GM10266 (cell line): Measurements from ENCODE around the gene SAFB.

Source experiments
- DNase-seq: peaks from one replicate; pipeline ENCODE4 v3.0.0; 2012; ENCODE audit errors: extremely low spot score
- CTCF ChIP-seq: IDR thresholded peaks from 2 replicates; pipeline ENCODE4 v1.5.1; 2012; ENCODE audit warnings: mild to moderate bottlenecking, low read depth; ENCODE audit not compliant: control insufficient read depth, insufficient read depth; ENCODE audit errors: missing control alignments

SAFB gene

GRCh38 chr19:5628919-5629481 is 6.1 kb downstream of the SAFB start:
- TF ChIP-seq CTCF = no peak
- DNase-seq = no peak

- no peak for TF ChIP-seq CTCF
- no peak for DNase-seq
Measured at GRCh38 chr19:5631567-5632240, 8.8 kb downstream of the SAFB start.

GRCh38 chr19:5632241-5632612 is 9.3 kb downstream of the SAFB start:
- no peak for DNase-seq
- TF ChIP-seq CTCF = no peak

GRCh38 chr19:5632657-5633056 is 9.8 kb downstream of the SAFB start:
- DNase-seq = no peak
- no peak for TF ChIP-seq CTCF

- TF ChIP-seq CTCF = no peak
- DNase-seq = no peak
Measured at GRCh38 chr19:5635427-5635826, 12.5 kb downstream of the SAFB start.

- no peak for TF ChIP-seq CTCF
- no peak for DNase-seq
Measured at GRCh38 chr19:5637971-5638370, 15.1 kb downstream of the SAFB start.

GRCh38 chr19:5641171-5641570 is 18.3 kb downstream of the SAFB start:
- TF ChIP-seq CTCF = no peak
- no peak for DNase-seq
